PC-9 (cell line): ENCODE measurements around the gene LRRTM2.

Experiments
- CTCF ChIP-seq: fragments of 200-600 bp; sonication (generic); conservative IDR thresholded peaks from 2 replicates; pipeline ENCODE4 v1.6.1; 2017; ENCODE audit warnings: mixed run types, antibody characterized with exemption, mild to moderate bottlenecking, moderate library complexity
- EZH2 ChIP-seq: fragments of 200-600 bp; sonication (generic); IDR thresholded peaks from 2 replicates; pipeline ENCODE4 v1.8.0; 2017; ENCODE audit warnings: antibody characterized with exemption, low read depth

- TF ChIP-seq CTCF, result no peak
- no peak for TF ChIP-seq EZH2
Observed at GRCh38 chr5:138820695-138821094, 54.4 kb downstream of the LRRTM2 start.
